Activated naive CD4-positive, alpha-beta T cell treated with anti-CD3 and anti-CD28 coated beads, Interleukin-2, amount 10 ng/mL, durations not matched to agents 7 days and 5 days (primary cell): ENCODE results near the gene SLC22A16.

ENCODE experiments used
- CTCF ChIA-PET: fragments of 350-600 bp; sonication (Branson Sonifier 250); formaldehyde crosslinking; loops from one replicate; lab custom pipeline; 2021; ENCODE audit warnings: antibody characterized with exemption; lab: Charles Lee
- DNase-seq: peaks from one replicate; pipeline ENCODE4 v3.0.0-alpha.2; 2020
- H3K27ac Mint-ChIP-seq: one replicate; pipeline ENCODE4 v1.8.0; 2021; ENCODE audit warnings: mild to moderate bottlenecking, moderate library complexity, mixed read lengths
- H3K27me3 Mint-ChIP-seq: one replicate; pipeline ENCODE4 v1.8.0; 2021; ENCODE audit warnings: mild to moderate bottlenecking, mixed read lengths
- H3K36me3 Mint-ChIP-seq: one replicate; pipeline ENCODE4 v1.8.0; 2021; ENCODE audit warnings: mixed read lengths
- H3K4me1 Mint-ChIP-seq: one replicate; pipeline ENCODE4 v1.8.0; 2021; ENCODE audit warnings: mixed read lengths
- H3K4me3 Mint-ChIP-seq: one replicate; pipeline ENCODE4 v1.8.0; 2021; ENCODE audit warnings: mild to moderate bottlenecking, moderate library complexity, mixed read lengths
- H3K9me3 Mint-ChIP-seq: one replicate; pipeline ENCODE4 v1.8.0; 2021; ENCODE audit warnings: mixed read lengths

SLC22A16 gene

GRCh38 chr6:110448846-110449540, 27.4 kb downstream of the SLC22A16 start:
- CTCF ChIA-PET, result no interaction called here
- H3K36me3 Mint-ChIP-seq, result no peaks in the 10 kb centered on the region

GRCh38 chr6:110447761-110448160, 28.7 kb downstream of the SLC22A16 start:
- Mint-ChIP-seq H3K27ac (no peak overlapping the region), H3K9me3 (no peaks in the 10 kb centered on the region), H3K27me3 (peaks cover 7% of the 10 kb centered on the region), H3K36me3 (no peaks in the 10 kb centered on the region), H3K4me3 (no peak overlapping the region), H3K4me1 (no peaks in the 10 kb centered on the region)
- DNase-seq, result no peak
- CTCF ChIA-PET, result no interaction called here

More at GRCh38 chr6:110448846-110449540, 27.4 kb downstream of the SLC22A16 start:
- no peaks in the 10 kb centered on the region for H3K9me3 Mint-ChIP-seq
- no peak overlapping the region for H3K4me3 Mint-ChIP-seq
- H3K27ac Mint-ChIP-seq, result no peak overlapping the region
- no peaks in the 10 kb centered on the region for H3K4me1 Mint-ChIP-seq
- no peak for DNase-seq
- peaks cover 7% of the 10 kb centered on the region for H3K27me3 Mint-ChIP-seq

- H3K4me1 Mint-ChIP-seq, result no peaks in the 10 kb centered on the region
- H3K27me3 Mint-ChIP-seq, result peaks cover 7% of the 10 kb centered on the region
- no peaks in the 10 kb centered on the region for H3K9me3 Mint-ChIP-seq
- H3K4me3 Mint-ChIP-seq, result no peak overlapping the region
- H3K27ac Mint-ChIP-seq, result no peak overlapping the region
- CTCF ChIA-PET, result no interaction called here
- DNase-seq, result no peak
- no peaks in the 10 kb centered on the region for H3K36me3 Mint-ChIP-seq
These were observed 30.0 kb downstream of the SLC22A16 start for GRCh38 chr6:110446405-110446804.

- Mint-ChIP-seq H3K4me3 (no peak overlapping the region), H3K4me1 (no peaks in the 10 kb centered on the region), H3K27ac (no peak overlapping the region), H3K36me3 (no peaks in the 10 kb centered on the region), H3K27me3 (peaks cover 16% of the 10 kb centered on the region), H3K9me3 (no peaks in the 10 kb centered on the region)
- DNase-seq, result no peak
- CTCF ChIA-PET, result no interaction called here
These were observed 36.4 kb downstream of the SLC22A16 start for GRCh38 chr6:110440026-110440425.

GRCh38 chr6:110439356-110439755, 37.1 kb downstream of the SLC22A16 start:
- Mint-ChIP-seq H3K4me3 (no peak overlapping the region), H3K4me1 (no peaks in the 10 kb centered on the region), H3K27me3 (peaks cover 14% of the 10 kb centered on the region), H3K27ac (no peak overlapping the region), H3K9me3 (no peaks in the 10 kb centered on the region), H3K36me3 (no peaks in the 10 kb centered on the region)
- CTCF ChIA-PET, result no interaction called here
- no peak for DNase-seq

GRCh38 chr6:110434961-110435602, 41.3 kb downstream of the SLC22A16 start:
- Mint-ChIP-seq H3K4me1 (no peaks in the 10 kb centered on the region), H3K27me3 (peaks cover 8% of the 10 kb centered on the region), H3K27ac (no peak overlapping the region), H3K9me3 (no peaks in the 10 kb centered on the region), H3K36me3 (no peaks in the 10 kb centered on the region), H3K4me3 (no peak overlapping the region)
- CTCF ChIA-PET, result no interaction called here
- no peak for DNase-seq

- H3K4me1 Mint-ChIP-seq, result no peaks in the 10 kb centered on the region
- CTCF ChIA-PET, result no interaction called here
- no peaks in the 10 kb centered on the region for H3K9me3 Mint-ChIP-seq
- no peak for DNase-seq
- no peak overlapping the region for H3K4me3 Mint-ChIP-seq
- H3K27me3 Mint-ChIP-seq, result peaks cover 3% of the 10 kb centered on the region
- H3K27ac Mint-ChIP-seq, result no peak overlapping the region
- no peaks in the 10 kb centered on the region for H3K36me3 Mint-ChIP-seq
These were observed 44.0 kb downstream of the SLC22A16 start for GRCh38 chr6:110432285-110432900.

GRCh38 chr6:110430741-110431140, 45.7 kb downstream of the SLC22A16 start:
- no peak overlapping the region for H3K4me3 Mint-ChIP-seq
- CTCF ChIA-PET, result no interaction called here
- peaks cover 8% of the 10 kb centered on the region for H3K27me3 Mint-ChIP-seq
- H3K4me1 Mint-ChIP-seq, result no peaks in the 10 kb centered on the region
- H3K9me3 Mint-ChIP-seq, result no peaks in the 10 kb centered on the region
- H3K27ac Mint-ChIP-seq, result no peak overlapping the region
- DNase-seq, result no peak
- no peaks in the 10 kb centered on the region for H3K36me3 Mint-ChIP-seq

GRCh38 chr6:110430236-110430635, 46.2 kb downstream of the SLC22A16 start:
- H3K4me1 Mint-ChIP-seq, result no peaks in the 10 kb centered on the region
- no peaks in the 10 kb centered on the region for H3K9me3 Mint-ChIP-seq
- no peak overlapping the region for H3K4me3 Mint-ChIP-seq
- no peak overlapping the region for H3K27ac Mint-ChIP-seq
- CTCF ChIA-PET, result no interaction called here
- DNase-seq, result no peak
- no peaks in the 10 kb centered on the region for H3K36me3 Mint-ChIP-seq
- peaks cover 8% of the 10 kb centered on the region for H3K27me3 Mint-ChIP-seq

- CTCF ChIA-PET, result no interaction called here
- Mint-ChIP-seq H3K9me3 (no peaks in the 10 kb centered on the region), H3K36me3 (no peaks in the 10 kb centered on the region), H3K27me3 (peaks cover 14% of the 10 kb centered on the region), H3K4me3 (no peak overlapping the region), H3K27ac (no peak overlapping the region), H3K4me1 (no peaks in the 10 kb centered on the region)
- DNase-seq, result no peak
These were observed 48.3 kb downstream of the SLC22A16 start for GRCh38 chr6:110428153-110428552.

- peaks cover 6% of the 10 kb centered on the region for H3K4me1 Mint-ChIP-seq
- H3K4me3 Mint-ChIP-seq, result no peak overlapping the region
- H3K9me3 Mint-ChIP-seq, result peaks cover 6% of the 10 kb centered on the region
- H3K36me3 Mint-ChIP-seq, result no peaks in the 10 kb centered on the region
- H3K27me3 Mint-ChIP-seq, result peaks cover 28% of the 10 kb centered on the region
- no peak overlapping the region for H3K27ac Mint-ChIP-seq
- no peak for DNase-seq
- CTCF ChIA-PET, result no interaction called here
These were observed 50.6 kb downstream of the SLC22A16 start for GRCh38 chr6:110425816-110426215.

- DNase-seq, result no peak
- H3K9me3 Mint-ChIP-seq, result peaks cover 6% of the 10 kb centered on the region
- H3K36me3 Mint-ChIP-seq, result no peaks in the 10 kb centered on the region
- H3K27ac Mint-ChIP-seq, result no peak overlapping the region
- H3K4me1 Mint-ChIP-seq, result peaks cover 6% of the 10 kb centered on the region
- CTCF ChIA-PET, result no interaction called here
- H3K4me3 Mint-ChIP-seq, result no peak overlapping the region
- H3K27me3 Mint-ChIP-seq, result peaks cover 34% of the 10 kb centered on the region
These were observed 54.0 kb downstream of the SLC22A16 start for GRCh38 chr6:110422444-110422822.

- Mint-ChIP-seq H3K27ac (no peak overlapping the region), H3K27me3 (peaks cover 34% of the 10 kb centered on the region), H3K4me1 (peaks cover 6% of the 10 kb centered on the region), H3K36me3 (no peaks in the 10 kb centered on the region), H3K4me3 (no peak overlapping the region), H3K9me3 (peaks cover 6% of the 10 kb centered on the region)
- CTCF ChIA-PET, result no interaction called here
- DNase-seq, result peak; percentile 23
These were observed 54.5 kb downstream of the SLC22A16 start for GRCh38 chr6:110421749-110422443.

- no peak overlapping the region for H3K27ac Mint-ChIP-seq
- CTCF ChIA-PET, result no interaction called here
- peaks cover 6% of the 10 kb centered on the region for H3K4me1 Mint-ChIP-seq
- H3K36me3 Mint-ChIP-seq, result no peaks in the 10 kb centered on the region
- H3K9me3 Mint-ChIP-seq, result peaks cover 6% of the 10 kb centered on the region
- H3K27me3 Mint-ChIP-seq, result peaks cover 34% of the 10 kb centered on the region
- no peak overlapping the region for H3K4me3 Mint-ChIP-seq
- DNase-seq, result no peak
These were observed 57.2 kb downstream of the SLC22A16 start for GRCh38 chr6:110419028-110419739.
